HG03025 (cell line): Measurements from ENCODE around the gene INSL6.
"Not testable (repeated sequence)": the region's sequence is repeated elsewhere in the genome, so short reads cannot be mapped to it uniquely, and the experiment has no call there.

Source experiments
- ATAC-seq: cut with Tn5 transposase; IDR thresholded peaks from one replicate; pipeline ENCODE4 v1.9.1; 2021; ENCODE audit warnings: mild to moderate bottlenecking, moderate library complexity; ENCODE audit not compliant: unreplicated experiment, low FRiP score

The INSL6 gene

GRCh38 chr9:5185220-5185840, at the start of gene INSL6:
TSS of gene INSL6 (minus strand) at chr9:5185639. CDS start at chr9:5185602, 37 bp downstream.
- ATAC-seq, result no peak

GRCh38 chr9:5231212-5231611, 45.8 kb upstream of the INSL6 start, which contains the start of gene INSL4:
TSS of gene INSL4 (plus strand) at chr9:5231419. CDS start at chr9:5231524, 105 bp downstream.
- no peak for ATAC-seq

GRCh38 chr9:5230554-5230953, 45.1 kb upstream of the INSL6 start:
- ATAC-seq, result no peak

GRCh38 chr9:5205071-5205470, 19.6 kb upstream of the INSL6 start:
- no peak for ATAC-seq

- no peak for ATAC-seq
These were observed 10.0 kb upstream of the INSL6 start for GRCh38 chr9:5195463-5195862.

GRCh38 chr9:5193345-5193744, 7.9 kb upstream of the INSL6 start:
- ATAC-seq, result no peak

- no peak for ATAC-seq
These were observed 6.5 kb upstream of the INSL6 start for GRCh38 chr9:5191985-5192384.

- no peak for ATAC-seq
These were observed 2.9 kb upstream of the INSL6 start for GRCh38 chr9:5188060-5188984.

- no peak for ATAC-seq
These were observed 1.2 kb upstream of the INSL6 start for GRCh38 chr9:5186416-5187169.

GRCh38 chr9:5184776-5185175, 663 bp downstream of the INSL6 start:
- no peak for ATAC-seq

- not testable (repeated sequence) for ATAC-seq
These were observed 4.8 kb downstream of the INSL6 start for GRCh38 chr9:5180631-5181030.

GRCh38 chr9:5178126-5178805, 7.2 kb downstream of the INSL6 start:
- no peak for ATAC-seq

- ATAC-seq, result no peak
These were observed 39.2 kb downstream of the INSL6 start for GRCh38 chr9:5146241-5146640.

- no peak for ATAC-seq
These were observed 41.2 kb downstream of the INSL6 start for GRCh38 chr9:5144217-5144616.

GRCh38 chr9:5140151-5140550, 45.3 kb downstream of the INSL6 start:
- ATAC-seq, result no peak

- ATAC-seq, result no peak
These were observed 62.9 kb downstream of the INSL6 start for GRCh38 chr9:5122516-5122915.

GRCh38 chr9:5122116-5122515, 63.3 kb downstream of the INSL6 start:
- ATAC-seq, result no peak

GRCh38 chr9:5113994-5114748, 71.3 kb downstream of the INSL6 start:
- ATAC-seq, result no peak
